ENCODE data around the gene FHOD1. TPM values are rescaled to one million over a fixed set of nuclear protein-coding genes. Genes with fewer than 3 reads are reported as not detected.

The FHOD1 gene
- total and polyA plus RNA-seq, 9 of the 15 experiments (the other 6 are each of a cell fraction or from before 2014, with no cell fraction given): 18.7 to 126 (median 32.3) TPM

DNA sequence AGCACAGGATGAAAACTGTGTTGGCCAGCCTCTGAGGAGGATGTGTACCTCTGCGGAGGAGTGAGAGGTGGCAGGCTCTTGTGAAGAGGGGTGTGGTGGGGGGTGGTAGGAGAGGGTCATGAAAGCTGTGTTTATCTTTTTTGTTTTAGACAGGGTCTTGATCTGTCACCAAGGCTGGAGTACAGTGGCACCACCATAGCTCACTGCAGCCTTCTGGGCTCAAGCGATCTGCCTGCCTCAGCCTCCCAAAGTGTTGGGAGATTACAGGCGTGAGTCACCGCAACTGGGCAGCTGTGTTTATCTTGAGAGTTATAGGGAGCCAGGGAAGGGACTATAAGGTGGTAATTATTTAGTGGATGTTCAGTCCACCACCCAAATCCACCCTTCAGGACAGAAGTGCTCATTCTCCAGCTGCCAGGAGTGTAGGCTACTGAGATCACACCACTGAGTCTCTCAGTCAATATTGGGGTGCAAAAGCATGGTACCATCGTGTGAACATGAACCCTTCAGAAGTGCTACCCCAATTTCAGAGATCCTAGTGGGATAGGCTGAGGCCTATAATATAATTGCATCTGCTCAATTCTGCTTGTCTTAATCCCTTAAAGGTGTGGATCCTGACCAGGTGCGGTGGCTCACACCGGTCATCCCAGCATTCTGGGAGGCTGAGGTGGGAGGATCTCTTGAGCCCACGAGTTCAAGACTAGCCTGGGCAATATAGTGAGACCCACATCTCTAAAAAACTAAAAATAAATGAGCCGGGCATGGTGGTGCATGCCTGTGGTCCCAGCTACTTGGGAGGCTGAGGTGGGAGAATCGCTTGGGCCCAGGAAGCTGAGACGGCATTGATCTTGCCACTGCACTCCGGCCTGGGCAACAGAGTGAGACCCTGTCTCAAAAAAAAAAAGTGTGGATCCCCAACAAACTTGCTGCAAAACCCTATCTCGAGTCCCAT, 56.6 kb downstream of the FHOD1 start (continued):
- TF ChIP-seq FOXK1 (CRISPR knock-in tag; IDR thresholded peaks at IDR 0.05; ENCODE audit: borderline replicate concordance) (no peak), TBP (optimal IDR thresholded peaks at IDR 0.05; ENCODE audit: low read depth, low read length) (peak; percentile 40), NFE2L1 (tag; IDR thresholded peaks at IDR 0.05; ENCODE audit: borderline replicate concordance, low read depth) (no peak), BRF1 (IDR thresholded peaks at IDR 0.05; ENCODE audit: borderline replicate concordance, extremely low read depth, insufficient read length) (no peak), NFATC3 (IDR thresholded peaks at IDR 0.05) (no peak), HLTF (IDR thresholded peaks at IDR 0.05) (no peak), ZNF347 (CRISPR knock-in tag; IDR thresholded peaks at IDR 0.05; ENCODE audit: low read depth) (no peak), ZNF121 (CRISPR knock-in tag; conservative IDR thresholded peaks at IDR 0.05) (peak; percentile 65), NEUROD1 (IDR thresholded peaks at IDR 0.05; ENCODE audit: borderline replicate concordance, low read depth, low read length, partially characterized antibody) (no peak), SRSF7 (optimal IDR thresholded peaks at IDR 0.05; ENCODE audit: low read depth, low read length) (no peak), ZBED1 (IDR thresholded peaks at IDR 0.05) (no peak), POLR2AphosphoS2 (IDR thresholded peaks at IDR 0.05; ENCODE audit: low read length) (no peak)
- TF ChIP-seq, protein P1, sequence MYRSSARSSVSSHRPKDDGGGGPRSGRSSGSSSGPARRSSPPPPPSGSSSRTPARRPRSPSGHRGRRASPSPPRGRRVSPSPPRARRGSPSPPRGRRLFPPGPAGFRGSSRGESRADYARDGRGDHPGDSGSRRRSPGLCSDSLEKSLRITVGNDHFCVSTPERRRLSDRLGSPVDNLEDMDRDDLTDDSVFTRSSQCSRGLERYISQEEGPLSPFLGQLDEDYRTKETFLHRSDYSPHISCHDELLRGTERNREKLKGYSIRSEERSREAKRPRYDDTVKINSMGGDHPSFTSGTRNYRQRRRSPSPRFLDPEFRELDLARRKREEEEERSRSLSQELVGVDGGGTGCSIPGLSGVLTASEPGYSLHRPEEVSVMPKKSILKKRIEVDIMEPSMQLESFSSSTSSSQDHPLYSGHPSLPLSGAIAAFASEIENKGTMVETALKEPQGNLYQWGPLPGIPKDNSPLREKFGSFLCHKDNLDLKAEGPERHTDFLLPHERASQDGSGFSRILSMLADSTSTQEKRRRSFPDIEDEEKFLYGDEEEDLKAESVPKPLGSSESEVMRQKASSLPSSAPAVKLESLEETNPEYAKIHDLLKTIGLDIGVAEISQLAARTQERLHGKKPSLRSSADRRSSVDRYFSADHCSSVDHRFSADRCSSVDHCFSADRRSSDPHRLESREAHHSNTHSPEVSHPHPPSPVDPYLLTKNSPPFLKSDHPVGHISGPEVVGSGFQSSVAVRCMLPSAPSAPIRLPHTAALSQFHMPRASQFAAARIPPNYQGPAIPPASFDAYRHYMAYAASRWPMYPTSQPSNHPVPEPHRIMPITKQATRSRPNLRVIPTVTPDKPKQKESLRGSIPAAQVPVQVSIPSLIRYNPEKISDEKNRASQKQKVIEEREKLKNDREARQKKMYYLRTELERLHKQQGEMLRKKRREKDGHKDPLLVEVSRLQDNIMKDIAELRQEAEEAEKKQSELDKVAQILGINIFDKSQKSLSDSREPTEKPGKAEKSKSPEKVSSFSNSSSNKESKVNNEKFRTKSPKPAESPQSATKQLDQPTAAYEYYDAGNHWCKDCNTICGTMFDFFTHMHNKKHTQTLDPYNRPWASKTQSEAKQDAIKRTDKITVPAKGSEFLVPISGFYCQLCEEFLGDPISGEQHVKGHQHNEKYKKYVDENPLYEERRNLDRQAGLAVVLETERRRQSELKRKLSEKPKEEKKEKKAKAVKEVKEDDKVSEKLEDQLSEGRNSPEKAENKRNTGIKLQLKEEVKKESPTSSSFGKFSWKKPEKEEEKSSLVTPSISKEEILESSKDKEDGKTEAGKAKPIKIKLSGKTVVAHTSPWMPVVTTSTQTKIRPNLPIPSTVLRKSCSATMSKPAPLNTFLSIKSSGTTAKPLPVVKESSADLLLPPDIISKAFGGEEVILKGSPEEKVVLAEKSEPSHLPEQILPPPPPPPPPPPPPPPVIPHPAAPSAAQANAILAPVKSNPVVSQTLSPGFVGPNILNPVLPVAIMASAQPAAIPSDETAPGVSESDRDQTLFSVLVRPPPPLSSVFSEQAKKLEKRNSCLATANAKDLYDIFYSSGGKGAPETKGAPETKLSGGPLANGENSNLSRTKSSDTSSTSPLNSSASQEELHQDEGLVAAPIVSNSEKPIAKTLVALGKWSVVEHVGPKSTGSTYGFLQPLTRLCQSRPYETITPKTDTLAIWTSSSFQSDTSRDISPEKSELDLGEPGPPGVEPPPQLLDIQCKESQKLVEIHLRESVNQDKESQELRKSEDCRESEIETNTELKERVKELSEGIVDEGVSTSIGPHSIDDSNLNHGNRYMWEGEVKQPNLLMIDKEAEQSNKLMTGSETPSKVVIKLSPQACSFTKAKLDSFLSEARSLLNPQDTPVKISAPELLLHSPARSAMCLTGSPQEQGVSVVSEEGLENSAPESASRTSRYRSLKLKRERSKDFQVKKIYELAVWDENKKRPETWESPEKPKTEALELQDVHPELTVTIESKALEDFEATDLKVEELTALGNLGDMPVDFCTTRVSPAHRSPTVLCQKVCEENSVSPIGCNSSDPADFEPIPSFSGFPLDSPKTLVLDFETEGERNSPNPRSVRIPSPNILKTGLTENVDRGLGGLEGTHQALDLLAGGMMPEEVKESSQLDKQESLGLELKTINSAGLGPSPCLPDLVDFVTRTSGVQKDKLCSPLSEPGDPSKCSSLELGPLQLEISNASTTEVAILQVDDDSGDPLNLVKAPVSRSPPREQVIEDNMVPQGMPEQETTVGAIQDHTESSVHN (IDR thresholded peaks at IDR 0.05; ENCODE audit: borderline replicate concordance in 1 of 2, low read depth in 1 of 2): no peak
- TF ChIP-seq, protein P2, sequence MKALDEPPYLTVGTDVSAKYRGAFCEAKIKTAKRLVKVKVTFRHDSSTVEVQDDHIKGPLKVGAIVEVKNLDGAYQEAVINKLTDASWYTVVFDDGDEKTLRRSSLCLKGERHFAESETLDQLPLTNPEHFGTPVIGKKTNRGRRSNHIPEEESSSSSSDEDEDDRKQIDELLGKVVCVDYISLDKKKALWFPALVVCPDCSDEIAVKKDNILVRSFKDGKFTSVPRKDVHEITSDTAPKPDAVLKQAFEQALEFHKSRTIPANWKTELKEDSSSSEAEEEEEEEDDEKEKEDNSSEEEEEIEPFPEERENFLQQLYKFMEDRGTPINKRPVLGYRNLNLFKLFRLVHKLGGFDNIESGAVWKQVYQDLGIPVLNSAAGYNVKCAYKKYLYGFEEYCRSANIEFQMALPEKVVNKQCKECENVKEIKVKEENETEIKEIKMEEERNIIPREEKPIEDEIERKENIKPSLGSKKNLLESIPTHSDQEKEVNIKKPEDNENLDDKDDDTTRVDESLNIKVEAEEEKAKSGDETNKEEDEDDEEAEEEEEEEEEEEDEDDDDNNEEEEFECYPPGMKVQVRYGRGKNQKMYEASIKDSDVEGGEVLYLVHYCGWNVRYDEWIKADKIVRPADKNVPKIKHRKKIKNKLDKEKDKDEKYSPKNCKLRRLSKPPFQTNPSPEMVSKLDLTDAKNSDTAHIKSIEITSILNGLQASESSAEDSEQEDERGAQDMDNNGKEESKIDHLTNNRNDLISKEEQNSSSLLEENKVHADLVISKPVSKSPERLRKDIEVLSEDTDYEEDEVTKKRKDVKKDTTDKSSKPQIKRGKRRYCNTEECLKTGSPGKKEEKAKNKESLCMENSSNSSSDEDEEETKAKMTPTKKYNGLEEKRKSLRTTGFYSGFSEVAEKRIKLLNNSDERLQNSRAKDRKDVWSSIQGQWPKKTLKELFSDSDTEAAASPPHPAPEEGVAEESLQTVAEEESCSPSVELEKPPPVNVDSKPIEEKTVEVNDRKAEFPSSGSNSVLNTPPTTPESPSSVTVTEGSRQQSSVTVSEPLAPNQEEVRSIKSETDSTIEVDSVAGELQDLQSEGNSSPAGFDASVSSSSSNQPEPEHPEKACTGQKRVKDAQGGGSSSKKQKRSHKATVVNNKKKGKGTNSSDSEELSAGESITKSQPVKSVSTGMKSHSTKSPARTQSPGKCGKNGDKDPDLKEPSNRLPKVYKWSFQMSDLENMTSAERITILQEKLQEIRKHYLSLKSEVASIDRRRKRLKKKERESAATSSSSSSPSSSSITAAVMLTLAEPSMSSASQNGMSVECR (CRISPR knock-in tag; IDR thresholded peaks at IDR 0.05): no peak

Data from K562 (cell line).